Fibroblast of lung (primary cell): ENCODE measurements around the gene MEGF6.

Experiments
- CTCF ChIP-seq, 2 donors: IDR thresholded peaks in 1 of 2; conservative IDR thresholded peaks in 1 of 2; 1 replicate in 1 of 2; 2 replicates in 1 of 2; pipeline ENCODE4 v1.5.1; 2011 to 2012; ENCODE audit warnings: low read length in 2 of 2, control low read depth in 1 of 2, inconsistent platforms in 1 of 2, low read depth in 1 of 2, mild to moderate bottlenecking in 1 of 2
- EZH2 ChIP-seq: IDR thresholded peaks from 2 replicates; pipeline ENCODE4 v1.5.1; 2012; ENCODE audit warnings: low read length, control low read depth, mild to moderate bottlenecking; ENCODE audit errors: missing control alignments

GRCh38 chr1:3466366-3467075, 144.8 kb downstream of the MEGF6 start:
- TF ChIP-seq CTCF (conservative IDR thresholded peaks at IDR 0.05 in 1 of 2, IDR thresholded peaks at IDR 0.05 in 1 of 2; ENCODE audit: low read depth in 1 of 2, low read length in 2 of 2) (no peak), EZH2 (no peak)
